ENCODE results near the gene PLEKHA6. TPM values are rescaled to one million over a fixed set of nuclear protein-coding genes. Genes with fewer than 3 reads are reported as not detected.

The PLEKHA6 gene
- polyA plus RNA-seq, 3 donors: 0.08 TPM; not detected in 1

DNA sequence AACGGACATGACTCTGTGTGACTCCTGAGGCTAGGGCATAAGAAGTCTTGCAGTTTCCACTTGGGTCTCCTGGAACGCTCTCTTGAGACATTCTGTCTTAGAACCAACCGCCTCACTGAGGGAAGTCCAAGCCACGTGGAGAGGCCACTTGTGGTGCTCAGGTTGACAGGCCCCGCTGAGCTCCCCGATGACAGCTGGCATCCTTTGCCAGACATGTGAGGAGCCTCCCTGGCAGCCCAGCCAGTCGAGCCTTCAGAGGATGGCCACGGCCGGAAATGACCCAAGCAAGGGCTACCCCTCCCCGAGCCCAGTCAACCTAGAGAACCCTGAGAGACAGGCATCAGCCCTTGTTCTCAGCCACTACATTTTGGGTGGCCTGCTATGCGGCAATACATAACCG, 20.7 kb downstream of the PLEKHA6 start:
- Mint-ChIP-seq H3K27ac (no peak overlapping the region), H3K36me3 (no peaks in the 10 kb centered on the region), H3K4me3 (no peak overlapping the region), H3K27me3 (ENCODE audit: low read depth in 3 of 3) (peaks cover 1 to 10% (median 3%) of the 10 kb centered on the region in 3 donors), H3K9me3 (no peaks in the 10 kb centered on the region), H3K4me1 (peaks cover 2% of the 10 kb centered on the region)
- H3K4me2 ChIP-seq (replicated peaks; ENCODE audit: extremely low read depth, low read length, poor library complexity, severe bottlenecking): no peak overlapping the region
- H3K79me2 ChIP-seq (ENCODE audit: insufficient read depth, low read length): no peaks in the 10 kb centered on the region
- no peaks in the 10 kb centered on the region for H4K20me1 ChIP-seq (ENCODE audit: insufficient read depth, low read length)
- no peak overlapping the region for H3K27ac ChIP-seq (ENCODE audit: low read depth in 1 of 2, low read length in 2 of 2)
- H3K9ac ChIP-seq (ENCODE audit: insufficient read depth, low read length, poor library complexity, severe bottlenecking): no peak overlapping the region
- no peak overlapping the region for H3K4me3 ChIP-seq (replicated peaks in 1 of 3; ENCODE audit: low read depth in 2 of 3, low read length in 3 of 3)
- H3K9me3 ChIP-seq (replicated peaks in 1 of 2; ENCODE audit: control insufficient read depth in 1 of 2, insufficient read depth in 1 of 2, low read length in 2 of 2): no peaks in the 10 kb centered on the region
- intact Hi-C loops (cut with micrococcal nuclease): no loop called here
- no peak overlapping the region for H2AFZ ChIP-seq (ENCODE audit: insufficient read depth, low read depth, low read length, poor library complexity, severe bottlenecking)
- H3K36me3 ChIP-seq (replicated peaks in 1 of 2; ENCODE audit: control insufficient read depth in 1 of 2, insufficient read depth in 2 of 2, low read length in 2 of 2): no peaks in the 10 kb centered on the region
- DNase-seq: no peak
- WGBS (ENCODE audit: insufficient coverage): 93% methylated on average over 10 of the region's 12 CpGs
- TF ChIP-seq CTCF (IDR thresholded peaks at IDR 0.05): no peak
- H3K27me3 ChIP-seq (ENCODE audit: control insufficient read depth in 2 of 2, insufficient read depth in 2 of 2, low read length in 2 of 2): no peaks in the 10 kb centered on the region
- no peaks in the 10 kb centered on the region for H3K4me1 ChIP-seq (ENCODE audit: control insufficient read depth in 1 of 2, insufficient read depth in 2 of 2, low read length in 2 of 2)

GRCh38 chr1:204338360-204338759, 21.4 kb downstream of the PLEKHA6 start:
- Mint-ChIP-seq H3K36me3 (no peaks in the 10 kb centered on the region), H3K4me1 (peaks cover 2% of the 10 kb centered on the region), H3K27ac (no peak overlapping the region), H3K4me3 (no peak overlapping the region), H3K9me3 (no peaks in the 10 kb centered on the region), H3K27me3 (ENCODE audit: low read depth in 3 of 3) (peaks cover 1 to 10% (median 3%) of the 10 kb centered on the region in 3 donors)
- H3K4me3 ChIP-seq (replicated peaks in 1 of 3; ENCODE audit: low read depth in 2 of 3, low read length in 3 of 3): no peak overlapping the region
- intact Hi-C loops (cut with micrococcal nuclease): no loop called here
- no peak overlapping the region for H3K4me2 ChIP-seq (replicated peaks; ENCODE audit: extremely low read depth, low read length, poor library complexity, severe bottlenecking)
- H4K20me1 ChIP-seq (ENCODE audit: insufficient read depth, low read length): no peaks in the 10 kb centered on the region
- DNase-seq: no peak
- TF ChIP-seq CTCF (IDR thresholded peaks at IDR 0.05): no peak
- H3K4me1 ChIP-seq (ENCODE audit: control insufficient read depth in 1 of 2, insufficient read depth in 2 of 2, low read length in 2 of 2): no peaks in the 10 kb centered on the region
- no peaks in the 10 kb centered on the region for H3K27me3 ChIP-seq (ENCODE audit: control insufficient read depth in 2 of 2, insufficient read depth in 2 of 2, low read length in 2 of 2)
- no peaks in the 10 kb centered on the region for H3K79me2 ChIP-seq (ENCODE audit: insufficient read depth, low read length)
- no peak overlapping the region for H2AFZ ChIP-seq (ENCODE audit: insufficient read depth, low read depth, low read length, poor library complexity, severe bottlenecking)
- no peak overlapping the region for H3K9ac ChIP-seq (ENCODE audit: insufficient read depth, low read length, poor library complexity, severe bottlenecking)
- H3K36me3 ChIP-seq (replicated peaks in 1 of 2; ENCODE audit: control insufficient read depth in 1 of 2, insufficient read depth in 2 of 2, low read length in 2 of 2): no peaks in the 10 kb centered on the region
- no peaks in the 10 kb centered on the region for H3K9me3 ChIP-seq (replicated peaks in 1 of 2; ENCODE audit: control insufficient read depth in 1 of 2, insufficient read depth in 1 of 2, low read length in 2 of 2)
- H3K27ac ChIP-seq (ENCODE audit: low read depth in 1 of 2, low read length in 2 of 2): no peak overlapping the region
- 43% methylated on average over 1 of the region's 2 CpGs for WGBS (ENCODE audit: insufficient coverage)

Data from CD14-positive monocyte (primary cell).